HG03432 (cell line): ENCODE results near the gene NHSL1.

Source experiments
- ATAC-seq: cut with Tn5 transposase; IDR thresholded peaks from one replicate; pipeline ENCODE4 v1.9.1; 2021; ENCODE audit warnings: mild to moderate bottlenecking, moderate library complexity; ENCODE audit not compliant: unreplicated experiment

The NHSL1 gene

GRCh38 chr6:138498629-138499302 is 528 bp downstream of the NHSL1 start:
- ATAC-seq: peak; percentile 11

GRCh38 chr6:138497286-138497685 is 2.0 kb downstream of the NHSL1 start:
- ATAC-seq: no peak

- no peak for ATAC-seq
These were observed 5.0 kb downstream of the NHSL1 start for GRCh38 chr6:138494312-138494711.

- ATAC-seq: no peak
These were observed 5.9 kb downstream of the NHSL1 start for GRCh38 chr6:138493413-138493812.

- no peak for ATAC-seq
These were observed 6.4 kb downstream of the NHSL1 start for GRCh38 chr6:138492871-138493270.

GRCh38 chr6:138492113-138492512 is 7.2 kb downstream of the NHSL1 start:
- ATAC-seq: no peak

- no peak for ATAC-seq
These were observed 8.3 kb downstream of the NHSL1 start for GRCh38 chr6:138491017-138491416.

- ATAC-seq: no peak
These were observed 9.4 kb downstream of the NHSL1 start for GRCh38 chr6:138489846-138490245.

GRCh38 chr6:138487102-138487604 is 12.1 kb downstream of the NHSL1 start:
- peak; percentile 13 for ATAC-seq

- ATAC-seq: peak; percentile 49
These were observed 12.8 kb downstream of the NHSL1 start for GRCh38 chr6:138486249-138487101.

GRCh38 chr6:138485586-138486248 is 13.6 kb downstream of the NHSL1 start:
- no peak for ATAC-seq

- ATAC-seq: no peak
These were observed 14.2 kb downstream of the NHSL1 start for GRCh38 chr6:138485005-138485545.

- peak; percentile 48 for ATAC-seq
These were observed 15.1 kb downstream of the NHSL1 start for GRCh38 chr6:138484018-138484731.

GRCh38 chr6:138482816-138483215 is 16.5 kb downstream of the NHSL1 start:
- ATAC-seq: no peak

- no peak for ATAC-seq
These were observed 18.9 kb downstream of the NHSL1 start for GRCh38 chr6:138480279-138480949.

- no peak for ATAC-seq
These were observed 21.3 kb downstream of the NHSL1 start for GRCh38 chr6:138477913-138478539.

GRCh38 chr6:138476116-138476515 is 23.2 kb downstream of the NHSL1 start:
- ATAC-seq: no peak

GRCh38 chr6:138473144-138473543 is 26.1 kb downstream of the NHSL1 start:
- no peak for ATAC-seq

- ATAC-seq: no peak
These were observed 30.8 kb downstream of the NHSL1 start for GRCh38 chr6:138468320-138469015.
